GM12891 (cell line): ENCODE measurements around the gene COL5A1.

ENCODE experiments used
- POLR2A ChIP-seq: IDR thresholded peaks from 2 replicates; pipeline ENCODE4 v1.6.1; 2011; ENCODE audit warnings: low read depth, low read length, control low read depth
- TAF1 ChIP-seq: IDR thresholded peaks from 2 replicates; pipeline ENCODE4 v1.6.1; 2011; ENCODE audit warnings: low read depth, low read length, control low read depth

GRCh38 chr9:134750450-134751155 is 109.0 kb downstream of the COL5A1 start:
- TF ChIP-seq POLR2A (no peak), TAF1 (no peak)
